ENCODE results near the gene YIPF5. TPM values are rescaled to one million over a fixed set of nuclear protein-coding genes. Genes with fewer than 3 reads are reported as not detected.

YIPF5 gene
- total RNA-seq, 1 donor from 2014 or later = 42.5 TPM

- no peak overlapping the region for H3K27ac Mint-ChIP-seq (ENCODE audit: unreplicated experiment)
- H3K27me3 Mint-ChIP-seq (ENCODE audit: unreplicated experiment) = peaks cover 3% of the 10 kb centered on the region
- TF ChIP-seq CTCF (IDR thresholded peaks at IDR 0.05; ENCODE audit: partially characterized antibody, unreplicated experiment) = no peak
- no peaks in the 10 kb centered on the region for H3K9me3 Mint-ChIP-seq (ENCODE audit: unreplicated experiment)
- H3K36me3 Mint-ChIP-seq (ENCODE audit: unreplicated experiment) = no peaks in the 10 kb centered on the region
- H3K4me3 Mint-ChIP-seq (ENCODE audit: unreplicated experiment) = no peak overlapping the region
- no peak for DNase-seq
- peaks cover 2% of the 10 kb centered on the region for H3K4me1 Mint-ChIP-seq (ENCODE audit: low read depth, unreplicated experiment)
These were observed 39.2 kb downstream of the YIPF5 start for GRCh38 chr5:144131261-144131660.

GRCh38 chr5:144130306-144130705, 40.2 kb downstream of the YIPF5 start:
- H3K27me3 Mint-ChIP-seq (ENCODE audit: unreplicated experiment) = peaks cover 5% of the 10 kb centered on the region
- H3K4me3 Mint-ChIP-seq (ENCODE audit: unreplicated experiment) = no peak overlapping the region
- TF ChIP-seq CTCF (IDR thresholded peaks at IDR 0.05; ENCODE audit: partially characterized antibody, unreplicated experiment) = no peak
- DNase-seq = no peak
- no peaks in the 10 kb centered on the region for H3K9me3 Mint-ChIP-seq (ENCODE audit: unreplicated experiment)
- peaks cover 2% of the 10 kb centered on the region for H3K4me1 Mint-ChIP-seq (ENCODE audit: low read depth, unreplicated experiment)
- no peaks in the 10 kb centered on the region for H3K36me3 Mint-ChIP-seq (ENCODE audit: unreplicated experiment)
- H3K27ac Mint-ChIP-seq (ENCODE audit: unreplicated experiment) = no peak overlapping the region

- H3K9me3 Mint-ChIP-seq (ENCODE audit: unreplicated experiment) = no peaks in the 10 kb centered on the region
- H3K36me3 Mint-ChIP-seq (ENCODE audit: unreplicated experiment) = no peaks in the 10 kb centered on the region
- H3K27me3 Mint-ChIP-seq (ENCODE audit: unreplicated experiment) = peaks cover 5% of the 10 kb centered on the region
- DNase-seq = no peak
- no peak for TF ChIP-seq CTCF (IDR thresholded peaks at IDR 0.05; ENCODE audit: partially characterized antibody, unreplicated experiment)
- H3K27ac Mint-ChIP-seq (ENCODE audit: unreplicated experiment) = no peak overlapping the region
- no peak overlapping the region for H3K4me3 Mint-ChIP-seq (ENCODE audit: unreplicated experiment)
- H3K4me1 Mint-ChIP-seq (ENCODE audit: low read depth, unreplicated experiment) = peaks cover 2% of the 10 kb centered on the region
These were observed 41.6 kb downstream of the YIPF5 start for GRCh38 chr5:144128844-144129243.

- no peak for TF ChIP-seq CTCF (IDR thresholded peaks at IDR 0.05; ENCODE audit: partially characterized antibody, unreplicated experiment)
- H3K4me3 Mint-ChIP-seq (ENCODE audit: unreplicated experiment) = no peak overlapping the region
- no peak overlapping the region for H3K27ac Mint-ChIP-seq (ENCODE audit: unreplicated experiment)
- H3K9me3 Mint-ChIP-seq (ENCODE audit: unreplicated experiment) = no peaks in the 10 kb centered on the region
- no peak for DNase-seq
- peaks cover 7% of the 10 kb centered on the region for H3K4me1 Mint-ChIP-seq (ENCODE audit: low read depth, unreplicated experiment)
- H3K27me3 Mint-ChIP-seq (ENCODE audit: unreplicated experiment) = peaks cover 5% of the 10 kb centered on the region
- no peaks in the 10 kb centered on the region for H3K36me3 Mint-ChIP-seq (ENCODE audit: unreplicated experiment)
These were observed 43.8 kb downstream of the YIPF5 start for GRCh38 chr5:144126707-144127106.

- Mint-ChIP-seq H3K9me3 (ENCODE audit: unreplicated experiment) (no peaks in the 10 kb centered on the region), H3K27ac (ENCODE audit: unreplicated experiment) (no peak overlapping the region), H3K4me3 (ENCODE audit: unreplicated experiment) (no peak overlapping the region)
These were observed 45.2 kb downstream of the YIPF5 start for GRCh38 chr5:144125163-144125726.

More at GRCh38 chr5:144125163-144125726, 45.2 kb downstream of the YIPF5 start:
- Mint-ChIP-seq H3K36me3 (ENCODE audit: unreplicated experiment) (peaks cover under 1% of the 10 kb centered on the region), H3K4me1 (ENCODE audit: low read depth, unreplicated experiment) (peaks cover 7% of the 10 kb centered on the region), H3K27me3 (ENCODE audit: unreplicated experiment) (peaks cover 1% of the 10 kb centered on the region)
- no peak for DNase-seq
- no peak for TF ChIP-seq CTCF (IDR thresholded peaks at IDR 0.05; ENCODE audit: partially characterized antibody, unreplicated experiment)
